SW480 (cell line): Measurements from ENCODE around the gene ARL13A.
"Not testable (repeated sequence)": the region's sequence is repeated elsewhere in the genome, so short reads cannot be mapped to it uniquely, and the experiment has no call there.

Experiments used
- DNase-seq: peaks from one replicate; pipeline ENCODE4 v3.0.0-alpha.2; 2016; ENCODE audit warnings: low spot score

The ARL13A gene

GRCh38 chrX:100990139-100990538, 20.6 kb downstream of the ARL13A start:
- no peak for DNase-seq

GRCh38 chrX:100994352-100995281, 25.1 kb downstream of the ARL13A start:
- DNase-seq: peak; percentile 72

GRCh38 chrX:100995469-100995868, 26.0 kb downstream of the ARL13A start:
- peak; percentile 42 for DNase-seq

- no peak for DNase-seq
Observed at GRCh38 chrX:100999451-100999850, 29.9 kb downstream of the ARL13A start.

GRCh38 chrX:101009090-101009489, 39.6 kb downstream of the ARL13A start:
- DNase-seq: no peak

- DNase-seq: not testable (repeated sequence)
Observed at GRCh38 chrX:101012031-101012430, 42.5 kb downstream of the ARL13A start.

GRCh38 chrX:101022020-101022419, 52.5 kb downstream of the ARL13A start:
- no peak for DNase-seq

- DNase-seq: no peak
Observed at GRCh38 chrX:101025126-101025525, 55.6 kb downstream of the ARL13A start.

GRCh38 chrX:101028562-101028961, 59.1 kb downstream of the ARL13A start:
- no peak for DNase-seq

- no peak for DNase-seq
Observed at GRCh38 chrX:101029665-101030064, 60.2 kb downstream of the ARL13A start.

- no peak for DNase-seq
Observed at GRCh38 chrX:101037231-101037630, 67.7 kb downstream of the ARL13A start.

- no peak for DNase-seq
Observed at GRCh38 chrX:101040197-101040596, 70.7 kb downstream of the ARL13A start.
